GM12873 (cell line): ENCODE results near the gene TFEC.

Experiments used
- CTCF ChIP-seq: IDR thresholded peaks from 2 replicates; pipeline ENCODE4 v1.5.1; 2012; ENCODE audit warnings: low read depth, mild to moderate bottlenecking, moderate library complexity, low read length, control low read depth; ENCODE audit not compliant: insufficient read depth; ENCODE audit errors: missing control alignments

Gene TFEC

GRCh38 chr7:116041615-116042014 is 11.1 kb upstream of the TFEC start:
- TF ChIP-seq CTCF: no peak

GRCh38 chr7:116037401-116037800 is 6.8 kb upstream of the TFEC start:
- no peak for TF ChIP-seq CTCF

DNA sequence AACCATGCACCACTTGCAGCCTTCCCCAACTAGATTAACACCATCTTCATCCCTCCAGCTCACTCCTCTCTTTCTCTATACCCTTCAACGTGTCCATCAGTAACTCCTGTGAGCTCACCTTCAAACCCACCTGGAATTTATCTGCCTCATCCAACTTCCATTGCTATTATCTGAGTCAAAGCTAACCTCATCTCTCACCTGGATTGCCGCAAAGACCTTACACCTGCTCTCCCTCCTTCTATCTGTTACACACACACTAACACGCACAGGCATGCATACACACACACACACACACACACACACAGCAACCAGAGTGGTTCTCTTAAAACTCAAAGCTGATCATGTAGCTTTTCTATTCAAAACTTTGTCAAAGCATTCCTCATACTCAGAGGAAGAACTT is 3.8 kb upstream of the TFEC start:
- no peak for TF ChIP-seq CTCF

DNA sequence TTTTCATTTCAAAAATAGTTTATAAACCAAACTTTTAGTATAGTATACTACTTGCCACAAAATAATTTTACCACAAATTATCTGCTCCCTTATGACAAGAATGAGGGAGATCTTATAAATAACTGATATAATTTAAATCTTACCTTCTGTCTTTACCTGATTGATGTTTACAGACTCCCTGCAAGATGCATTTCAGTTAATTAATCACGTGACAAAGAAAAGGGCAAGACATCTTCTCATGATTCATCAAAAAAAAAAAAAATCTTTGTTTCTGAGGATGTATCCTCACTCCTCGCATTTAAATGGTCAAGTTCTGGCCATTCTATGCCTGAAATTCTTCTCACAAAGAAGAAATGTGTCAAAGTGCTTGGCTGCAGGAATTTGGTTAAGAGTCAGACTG is 2.3 kb upstream of the TFEC start:
- TF ChIP-seq CTCF: no peak

GRCh38 chr7:116028787-116029186 is 1.8 kb downstream of the TFEC start:
- TF ChIP-seq CTCF: no peak

DNA sequence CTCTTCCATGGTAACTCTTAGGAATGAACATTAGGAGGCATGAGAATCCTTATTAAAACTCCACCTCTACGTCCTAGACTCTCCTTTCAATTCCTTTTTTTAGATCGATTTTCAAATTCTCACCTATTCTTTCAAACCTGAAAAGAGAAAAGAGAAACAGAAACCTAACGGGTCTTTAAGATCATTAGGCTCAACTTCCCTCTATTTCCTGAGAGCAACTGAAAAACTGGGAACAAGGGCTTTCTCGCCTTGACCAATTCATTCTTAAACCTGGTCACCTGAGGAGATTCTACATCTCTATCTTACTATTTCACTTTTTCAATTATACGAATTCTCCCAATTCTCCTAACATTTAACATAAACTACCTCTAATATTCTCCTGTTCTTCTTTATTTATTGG is 2.8 kb downstream of the TFEC start:
- TF ChIP-seq CTCF: no peak

DNA sequence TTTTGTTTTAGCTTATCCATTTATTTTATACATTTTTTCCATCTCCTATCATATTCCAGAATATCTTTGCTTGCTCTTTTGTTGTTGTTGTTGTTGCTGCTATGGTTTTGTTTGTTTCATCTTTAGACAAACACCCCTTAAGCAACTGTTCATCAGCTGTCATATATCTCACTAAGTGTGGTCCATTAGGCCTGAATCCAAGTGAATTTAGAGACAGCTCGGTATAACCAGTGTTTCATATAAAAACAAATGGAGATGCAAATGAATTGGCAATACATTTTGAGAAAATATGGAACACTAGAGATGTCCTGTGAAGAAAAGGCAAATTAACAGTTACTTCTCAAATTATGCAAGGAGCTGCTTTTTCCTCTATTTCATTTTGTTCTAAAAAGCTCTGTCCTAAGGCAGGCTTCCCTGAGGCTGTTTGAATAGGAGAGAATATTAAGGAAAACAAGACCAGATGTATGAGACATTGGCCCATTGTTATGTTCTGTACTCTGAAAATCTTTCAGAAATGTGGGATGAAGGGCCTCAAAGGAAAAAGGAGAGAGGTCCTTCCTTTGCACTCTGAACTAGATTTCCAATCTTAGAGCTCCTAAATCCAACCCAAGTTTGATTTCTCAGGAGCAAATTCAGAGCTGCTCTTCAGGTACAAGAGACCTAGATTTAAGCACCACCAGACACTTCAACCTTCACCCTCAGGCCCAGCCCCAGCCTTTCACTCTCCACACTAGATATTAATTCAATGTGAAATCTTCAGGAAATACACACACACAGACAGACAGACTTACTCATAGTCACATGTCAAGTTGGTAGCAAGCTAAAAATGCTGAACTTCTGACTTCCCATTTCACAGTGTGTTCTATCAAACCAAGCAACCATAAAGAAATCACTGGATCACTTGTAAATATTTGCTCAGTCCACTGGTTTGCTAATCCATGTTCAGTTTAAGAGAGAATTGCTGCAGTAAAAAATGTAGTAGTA is 5.4 kb downstream of the TFEC start:
- TF ChIP-seq CTCF: no peak
